Stomach (tissue), 9 donors: ENCODE results near the gene CYS1. TPM values are rescaled to one million over a fixed set of nuclear protein-coding genes. Genes with fewer than 3 reads are reported as not detected.

ENCODE experiments used
- DNase-seq, 2 donors: peaks; one replicate each; pipeline versions ENCODE4 v3.0.0 to v3.0.0-alpha.2; 2013 to 2019
- H3K27ac ChIP-seq, 5 donors: fragments of 200-600 bp in 4 of 5; sonication (generic) in 4 of 5; one replicate each; pipeline ENCODE4 v1.5.1; 2013 to 2019; ENCODE audit warnings: mild to moderate bottlenecking in 1 of 5, moderate library complexity in 1 of 5
- H3K27me3 ChIP-seq, 3 donors: fragments of 200-600 bp; sonication (generic); one replicate each; pipeline ENCODE4 v1.5.1; 2017 to 2019; ENCODE audit warnings: mixed run types in 1 of 3
- H3K36me3 ChIP-seq, 4 donors: fragments of 200-600 bp; sonication (generic); 1 replicate in 3 of 4; 2 replicates in 1 of 4; pipeline ENCODE4 v1.5.1; 2016 to 2019
- H3K4me1 ChIP-seq, 4 donors: fragments of 200-600 bp; sonication (generic); one replicate each; pipeline ENCODE4 v1.5.1; 2016 to 2019
- H3K4me3 ChIP-seq, 4 donors: fragments of 200-600 bp; sonication (generic) in 3 of 4; one replicate each; pipeline ENCODE4 v1.5.1; 2016 to 2019; ENCODE audit warnings: mild to moderate bottlenecking in 1 of 4
- H3K9me3 ChIP-seq, 4 donors: fragments of 200-600 bp; sonication (generic); one replicate each; pipeline ENCODE4 v1.5.1; 2016 to 2019
- CTCF ChIP-seq, 7 experiments: fragments of 450-650 bp in 4 of 7; fragments of 200-600 bp in 3 of 7; sonication (generic) in 3 of 7; IDR thresholded peaks; one replicate each; pipeline ENCODE4 v1.5.1; 2016 to 2019; ENCODE audit warnings: antibody characterized with exemption in 7 of 7, control low read depth in 2 of 7, mild to moderate bottlenecking in 1 of 7
- EP300 ChIP-seq: sonication (generic); formaldehyde crosslinking; IDR thresholded peaks from one replicate; pipeline ENCODE4 v1.6.1; 2017; ENCODE audit warnings: antibody characterized with exemption
- POLR2A ChIP-seq, 4 donors: fragments of 450-650 bp; IDR thresholded peaks; one replicate each; pipeline ENCODE4 v1.6.1; 2016; ENCODE audit warnings: antibody characterized with exemption in 4 of 4, control low read depth in 2 of 4, mild to moderate bottlenecking in 1 of 4, moderate library complexity in 1 of 4
- POLR2AphosphoS5 ChIP-seq, 3 donors: sonication (generic); formaldehyde crosslinking; IDR thresholded peaks; one replicate each; pipeline ENCODE4 v1.6.1; 2016; ENCODE audit warnings: antibody characterized with exemption in 3 of 3
- WGBS, 5 donors: extraction: QIAGEN DNeasy Blood & Tissue Kit in 3 of 5; methylation state at CpG; one replicate each; pipeline versions ENCODE4 v1.1.5 to v1.1.7; 2013 to 2018; 5-methylcytosine and 5-hydroxymethylcytosine counted together
- intact Hi-C: fragments of 100-400 bp; cut with DNase I; formaldehyde crosslinking; loops from one replicate; pipeline ENCODE4 v1.15.1; 2023; ENCODE audit warnings: low total_unique reads
- polyA plus RNA-seq, 3 donors: library from polyadenylated mRNA; stranded (reverse); fragments of 200-250 nt; gene quantifications; one replicate each; pipeline ENCODE4 v1.2.3, GENCODE V29; 2013
- total RNA-seq, 5 donors: library from RNA; depleted of rRNA; stranded (reverse); fragments of >200 nt; gene quantifications; one replicate each; pipeline versions ENCODE4 v1.1.0 to v1.2.3, GENCODE V29; 2014 to 2016
- donor health status: healthy with polysubstance abuse.
- donor health status: Bipolar disorder and iron deficiency.
- donor health status: healthy.

CYS1 gene
- total and polyA plus RNA-seq, 8 donors: 1.1 to 33.8 (median 3.9) TPM; not detected in 1

- DNase-seq: peak in 1 of 2 donors; percentile 58
- peak overlapping the region in 4 of 5 donors; percentile 49 to 91 (median 75) for H3K27ac ChIP-seq
These were observed 509 bp upstream of the CYS1 start for GRCh38 chr2:10080536-10081304.

GRCh38 chr2:10079266-10079869, 843 bp downstream of the CYS1 start:
- WGBS, 5 donors: 1 to 2% (median 1%) methylated on average over 33 to 52 of the region's 53 CpGs
- no peaks in the 10 kb centered on the region for H3K36me3 ChIP-seq
- H3K4me3 ChIP-seq: peak overlapping the region; percentile 54 to 69 (median 62)
- peaks cover 8 to 35% (median 26%) of the 10 kb centered on the region in 4 donors for H3K4me1 ChIP-seq
- H3K27ac ChIP-seq: peak overlapping the region; percentile 52 to 91 (median 73)
- TF ChIP-seq CTCF (IDR thresholded peaks at IDR 0.05) (no peak), POLR2A (IDR thresholded peaks at IDR 0.05) (no peak), EP300 (no peak), POLR2AphosphoS5 (IDR thresholded peaks at IDR 0.05) (no peak)
- peak in 1 of 2 donors; percentile 73 for DNase-seq
- no peaks in the 10 kb centered on the region for H3K9me3 ChIP-seq
- intact Hi-C loops: no loop called here
- H3K27me3 ChIP-seq: peaks cover 0 to 94% (median 48%) of the 10 kb centered on the region in 3 donors

More at GRCh38 chr2:10080536-10081304, 509 bp upstream of the CYS1 start:
- no peaks in the 10 kb centered on the region for H3K36me3 ChIP-seq
- intact Hi-C loops: no loop called here
- TF ChIP-seq CTCF (IDR thresholded peaks at IDR 0.05) (no peak), EP300 (no peak), POLR2AphosphoS5 (IDR thresholded peaks at IDR 0.05) (no peak), POLR2A (IDR thresholded peaks at IDR 0.05) (no peak)
- no peaks in the 10 kb centered on the region for H3K9me3 ChIP-seq
- peaks cover 0 to 91% (median 48%) of the 10 kb centered on the region in 3 donors for H3K27me3 ChIP-seq
- WGBS, 5 donors: 13 to 41% (median 18%) methylated on average over 11 to 45 of the region's 45 CpGs
- peak overlapping the region; percentile 54 to 69 (median 62) for H3K4me3 ChIP-seq
- peaks cover 8 to 35% (median 26%) of the 10 kb centered on the region in 4 donors for H3K4me1 ChIP-seq

- Histone ChIP-seq H3K4me3 (peak overlapping the region; percentile 54 to 69 (median 62)), H3K27ac (peak overlapping the region in 4 of 5 donors; percentile 61 to 91 (median 78)), H3K4me1 (peaks cover 8 to 36% (median 26%) of the 10 kb centered on the region in 4 donors), H3K9me3 (no peaks in the 10 kb centered on the region), H3K36me3 (no peaks in the 10 kb centered on the region), H3K27me3 (peaks cover 0 to 92% (median 46%) of the 10 kb centered on the region in 3 donors)
- intact Hi-C loops: no loop called here
- TF ChIP-seq EP300: no peak
- no peak for TF ChIP-seq CTCF (IDR thresholded peaks at IDR 0.05)
- TF ChIP-seq POLR2A (IDR thresholded peaks at IDR 0.05): no peak
- no peak for TF ChIP-seq POLR2AphosphoS5 (IDR thresholded peaks at IDR 0.05)
- 30 to 39% (median 34%) methylated on average over 12 of the region's 12 CpGs for WGBS, 5 donors
- no peak for DNase-seq
These were observed 1.4 kb downstream of the CYS1 start for GRCh38 chr2:10078704-10079265.

- WGBS, 5 donors: 82 to 89% (median 85%) methylated on average over 7 of the region's 7 CpGs
These were observed 2.2 kb downstream of the CYS1 start for GRCh38 chr2:10078001-10078400.

More at GRCh38 chr2:10078001-10078400, 2.2 kb downstream of the CYS1 start:
- H3K4me1 ChIP-seq: peaks cover 8 to 41% (median 27%) of the 10 kb centered on the region in 4 donors
- intact Hi-C loops: no loop called here
- no peaks in the 10 kb centered on the region for H3K36me3 ChIP-seq
- H3K4me3 ChIP-seq: no peak overlapping the region
- peaks cover 0 to 92% (median 39%) of the 10 kb centered on the region in 3 donors for H3K27me3 ChIP-seq
- H3K9me3 ChIP-seq: no peaks in the 10 kb centered on the region
- no peak for DNase-seq
- TF ChIP-seq POLR2A (IDR thresholded peaks at IDR 0.05) (no peak), EP300 (no peak), POLR2AphosphoS5 (IDR thresholded peaks at IDR 0.05) (no peak), CTCF (IDR thresholded peaks at IDR 0.05) (no peak)
- H3K27ac ChIP-seq: peak overlapping the region in 1 of 5 donors; percentile 91
